ENCODE results near the gene PDLIM1. TPM values are rescaled to one million over a fixed set of nuclear protein-coding genes. Genes with fewer than 3 reads are reported as not detected.

PDLIM1 gene
- total and polyA plus RNA-seq, 2 of the 8 experiments (the other 6 are each of a cell fraction or from before 2014, with no cell fraction given), result 169 to 245 TPM

GRCh38 chr10:95273393-95274312 lies 17.1 kb downstream of the PDLIM1 start (continued):
- TF ChIP-seq CHD7 (IDR thresholded peaks at IDR 0.05; ENCODE audit: insufficient replicate concordance, low read length) (no peak), BRCA1 (IDR thresholded peaks at IDR 0.05; ENCODE audit: low read depth, low read length) (no peak), GABPA (IDR thresholded peaks at IDR 0.05; ENCODE audit: borderline replicate concordance, insufficient read depth, low read length) (no peak), JUN (IDR thresholded peaks at IDR 0.05; ENCODE audit: low read depth, low read length) (no peak)

All from H1 (cell line).